ENCODE data around the gene CD59. TPM values are rescaled to one million over a fixed set of nuclear protein-coding genes. Genes with fewer than 3 reads are reported as not detected.

CD59 gene
- total RNA-seq, 3 donors from 2014 or later (not counting 1 experiment from before 2014, with no cell fraction given), result 25.0 to 29.4 (median 26.4) TPM

- Histone ChIP-seq H3K9me3 (ENCODE audit: control insufficient read depth, insufficient read depth, low read length) (no peaks in the 10 kb centered on the region), H3K27ac (ENCODE audit: low read length) (no peak overlapping the region), H3K36me3 (ENCODE audit: control insufficient read depth, insufficient read depth, low read length) (no peaks in the 10 kb centered on the region), H3K27me3 (ENCODE audit: control insufficient read depth, insufficient read depth, low read length) (no peaks in the 10 kb centered on the region), H3K4me3 (ENCODE audit: low read length) (no peak overlapping the region), H3K4me1 (ENCODE audit: control insufficient read depth, insufficient read depth, low read length) (no peaks in the 10 kb centered on the region)
- Mint-ChIP-seq H3K36me3 (no peaks in the 10 kb centered on the region), H3K4me1 (peaks cover 0 to 8% of the 10 kb centered on the region in 2 donors), H3K27ac (no peak overlapping the region), H3K27me3 (ENCODE audit: low read depth in 2 of 2) (peaks cover 13 to 50% of the 10 kb centered on the region in 2 donors), H3K4me3 (no peak overlapping the region), H3K9me3 (no peaks in the 10 kb centered on the region)
- no peak for DNase-seq
- no peak for TF ChIP-seq CTCF (IDR thresholded peaks at IDR 0.05)
- ATAC-seq, result no peak
- 93% methylated on average over 4 of the region's 5 CpGs for WGBS (ENCODE audit: insufficient coverage)
- intact Hi-C loops (cut with micrococcal nuclease), result no loop called here
Observed at GRCh38 chr11:33669598-33670249, 66.5 kb downstream of the CD59 start.

- DNase-seq (no peak), ATAC-seq (no peak)
- no peaks in the 10 kb centered on the region for H3K9me3 ChIP-seq (ENCODE audit: control insufficient read depth, insufficient read depth, low read length)
- no peak overlapping the region for H3K27ac ChIP-seq (ENCODE audit: low read length)
- H3K4me1 Mint-ChIP-seq, result peaks cover 0 to 8% of the 10 kb centered on the region in 2 donors
- WGBS (ENCODE audit: insufficient coverage), result 88% methylated on average over 6 of the region's 6 CpGs
- H3K36me3 ChIP-seq (ENCODE audit: control insufficient read depth, insufficient read depth, low read length), result no peaks in the 10 kb centered on the region
- H3K36me3 Mint-ChIP-seq, result no peaks in the 10 kb centered on the region
- H3K27ac Mint-ChIP-seq, result no peak overlapping the region
- intact Hi-C loops (cut with micrococcal nuclease), result no loop called here
- no peaks in the 10 kb centered on the region for H3K27me3 ChIP-seq (ENCODE audit: control insufficient read depth, insufficient read depth, low read length)
- no peaks in the 10 kb centered on the region for H3K4me1 ChIP-seq (ENCODE audit: control insufficient read depth, insufficient read depth, low read length)
- peaks cover 13 to 56% of the 10 kb centered on the region in 2 donors for H3K27me3 Mint-ChIP-seq (ENCODE audit: low read depth in 2 of 2)
- H3K4me3 Mint-ChIP-seq, result no peak overlapping the region
- H3K9me3 Mint-ChIP-seq, result no peaks in the 10 kb centered on the region
- TF ChIP-seq CTCF (IDR thresholded peaks at IDR 0.05), result no peak
- H3K4me3 ChIP-seq (ENCODE audit: low read length), result no peak overlapping the region
Observed at GRCh38 chr11:33668951-33669596, 67.1 kb downstream of the CD59 start.

- 94% methylated on average over 6 of the region's 6 CpGs for WGBS (ENCODE audit: insufficient coverage)
Observed at GRCh38 chr11:33668468-33668825, 67.8 kb downstream of the CD59 start.

More at GRCh38 chr11:33668468-33668825, 67.8 kb downstream of the CD59 start:
- H3K27me3 ChIP-seq (ENCODE audit: control insufficient read depth, insufficient read depth, low read length), result no peaks in the 10 kb centered on the region
- H3K4me1 ChIP-seq (ENCODE audit: control insufficient read depth, insufficient read depth, low read length), result no peaks in the 10 kb centered on the region
- Mint-ChIP-seq H3K36me3 (no peaks in the 10 kb centered on the region), H3K27ac (no peak overlapping the region), H3K9me3 (no peaks in the 10 kb centered on the region), H3K4me1 (peaks cover 0 to 8% of the 10 kb centered on the region in 2 donors), H3K4me3 (no peak overlapping the region), H3K27me3 (ENCODE audit: low read depth in 2 of 2) (peaks cover 9 to 52% of the 10 kb centered on the region in 2 donors)
- no peaks in the 10 kb centered on the region for H3K9me3 ChIP-seq (ENCODE audit: control insufficient read depth, insufficient read depth, low read length)
- TF ChIP-seq CTCF (IDR thresholded peaks at IDR 0.05), result no peak
- H3K36me3 ChIP-seq (ENCODE audit: control insufficient read depth, insufficient read depth, low read length), result no peaks in the 10 kb centered on the region
- intact Hi-C loops (cut with micrococcal nuclease), result no loop called here
- ATAC-seq (no peak), DNase-seq (no peak)
- H3K4me3 ChIP-seq (ENCODE audit: low read length), result no peak overlapping the region
- no peak overlapping the region for H3K27ac ChIP-seq (ENCODE audit: low read length)
